Measurements from ENCODE around the gene SUMO3.

Gene SUMO3

GRCh38 chr21:44800103-44800502, 17.8 kb downstream of the SUMO3 start:
- Histone ChIP-seq H3K4me2 (ENCODE audit: low read depth, low read length) (peak overlapping the region; percentile 88), H3K9me2 (replicated peaks; ENCODE audit: insufficient read depth, low read length) (no peaks in the 10 kb centered on the region), H4K20me1 (ENCODE audit: insufficient read depth, low read length) (peaks cover 29% of the 10 kb centered on the region; the same call in 1 of the 2 replicates), H3K27me3 (replicated peaks; ENCODE audit: insufficient read depth, low read length) (no peaks in the 10 kb centered on the region), H2AFZ (ENCODE audit: low read length) (no peak overlapping the region), H3F3A (ENCODE audit: insufficient read depth, low read length) (0 out of 2 replicates have a peak, but pooled peaks cover 7% of the 10 kb centered on the region), H3K4me1 (ENCODE audit: low read length) (peaks cover 20% of the 10 kb centered on the region; the same call in 1 of the 2 replicates), H3K9ac (ENCODE audit: low read length) (peak overlapping the region; percentile 82; the same call in 1 of the 2 replicates), H3K27ac (ENCODE audit: low read length) (no peak overlapping the region), H3K9me3 (replicated peaks; ENCODE audit: insufficient read depth, low read length) (no peaks in the 10 kb centered on the region), H3K36me3 (replicated peaks; ENCODE audit: insufficient read depth, low read length) (no peaks in the 10 kb centered on the region; the same call in 1 of the 2 replicates), H3K79me2 (ENCODE audit: low read length) (peaks cover 79% of the 10 kb centered on the region), H3K4me3 (ENCODE audit: low read length) (peak overlapping the region; percentile 93)
- no peak for DNase-seq
- TF ChIP-seq CTCF (IDR thresholded peaks at IDR 0.05; ENCODE audit: low read length) (no peak), EZH2 (optimal IDR thresholded peaks at IDR 0.05; ENCODE audit: low read depth, low read length) (no peak), EZH2phosphoT487 (IDR thresholded peaks at IDR 0.05; ENCODE audit: low read length) (no peak)

GRCh38 chr21:44799646-44800045, 18.2 kb downstream of the SUMO3 start:
- peaks cover 29% of the 10 kb centered on the region; the same call in 1 of the 2 replicates for H4K20me1 ChIP-seq (ENCODE audit: insufficient read depth, low read length)
- H2AFZ ChIP-seq (ENCODE audit: low read length), result no peak overlapping the region
- H3K79me2 ChIP-seq (ENCODE audit: low read length), result peaks cover 83% of the 10 kb centered on the region
- H3K27me3 ChIP-seq (replicated peaks; ENCODE audit: insufficient read depth, low read length), result no peaks in the 10 kb centered on the region
- no peaks in the 10 kb centered on the region for H3K9me3 ChIP-seq (replicated peaks; ENCODE audit: insufficient read depth, low read length)
- H3K4me2 ChIP-seq (ENCODE audit: low read depth, low read length), result peak overlapping the region; percentile 88; the same call in 1 of the 2 replicates
- no peak for DNase-seq
- H3K4me3 ChIP-seq (ENCODE audit: low read length), result no peak overlapping the region
- no peak overlapping the region for H3K27ac ChIP-seq (ENCODE audit: low read length)
- peaks cover 20% of the 10 kb centered on the region; the same call in 1 of the 2 replicates for H3K4me1 ChIP-seq (ENCODE audit: low read length)
- H3K36me3 ChIP-seq (replicated peaks; ENCODE audit: insufficient read depth, low read length), result no peaks in the 10 kb centered on the region; the same call in 1 of the 2 replicates
- H3K9ac ChIP-seq (ENCODE audit: low read length), result no peak overlapping the region
- 0 out of 2 replicates have a peak, but pooled peaks cover 7% of the 10 kb centered on the region for H3F3A ChIP-seq (ENCODE audit: insufficient read depth, low read length)
- TF ChIP-seq CTCF (IDR thresholded peaks at IDR 0.05; ENCODE audit: low read length) (no peak), EZH2phosphoT487 (IDR thresholded peaks at IDR 0.05; ENCODE audit: low read length) (no peak), EZH2 (optimal IDR thresholded peaks at IDR 0.05; ENCODE audit: low read depth, low read length) (no peak)
- no peaks in the 10 kb centered on the region for H3K9me2 ChIP-seq (replicated peaks; ENCODE audit: insufficient read depth, low read length)

GRCh38 chr21:44797775-44798174, 20.1 kb downstream of the SUMO3 start:
- Histone ChIP-seq H3K4me2 (ENCODE audit: low read depth, low read length) (no peak overlapping the region), H3K9ac (ENCODE audit: low read length) (no peak overlapping the region), H3K4me3 (ENCODE audit: low read length) (no peak overlapping the region), H3F3A (ENCODE audit: insufficient read depth, low read length) (peaks cover 16% of the 10 kb centered on the region), H3K27ac (ENCODE audit: low read length) (no peak overlapping the region), H3K4me1 (ENCODE audit: low read length) (peaks cover 16% of the 10 kb centered on the region), H4K20me1 (ENCODE audit: insufficient read depth, low read length) (peaks cover 44% of the 10 kb centered on the region), H3K36me3 (replicated peaks; ENCODE audit: insufficient read depth, low read length) (no peaks in the 10 kb centered on the region), H3K79me2 (ENCODE audit: low read length) (peaks cover 98% of the 10 kb centered on the region), H3K9me3 (replicated peaks; ENCODE audit: insufficient read depth, low read length) (no peaks in the 10 kb centered on the region), H3K9me2 (replicated peaks; ENCODE audit: insufficient read depth, low read length) (no peaks in the 10 kb centered on the region), H3K27me3 (replicated peaks; ENCODE audit: insufficient read depth, low read length) (no peaks in the 10 kb centered on the region), H2AFZ (ENCODE audit: low read length) (no peak overlapping the region)
- no peak for DNase-seq
- TF ChIP-seq EZH2phosphoT487 (IDR thresholded peaks at IDR 0.05; ENCODE audit: low read length) (no peak), CTCF (IDR thresholded peaks at IDR 0.05; ENCODE audit: low read length) (no peak), EZH2 (optimal IDR thresholded peaks at IDR 0.05; ENCODE audit: low read depth, low read length) (no peak)

All from MM.1S (cell line).